Endothelial cell of umbilical vein (primary cell): ENCODE measurements around the gene IKZF3. TPM values are rescaled to one million over a fixed set of nuclear protein-coding genes. Genes with fewer than 3 reads are reported as not detected.

ENCODE experiments used
- BruUV-seq: library from RNA; stranded (reverse); fragments of 400-500 nt; replicated peaks from 2 replicates; lab custom pipeline; 2021; lab: Mats Ljungman, UMichigan
- CTCF ChIA-PET: fragments of 300-600, 350-600 bp; sonication (Branson Sonifier 250); formaldehyde crosslinking; loops from one replicate; lab custom pipeline; 2021; ENCODE audit warnings: antibody characterized with exemption, inconsistent platforms; lab: Charles Lee
- POLR2A ChIA-PET: fragments of 300-600, 350-600 bp; sonication (Branson Sonifier 250); formaldehyde crosslinking; loops from one replicate; lab custom pipeline; 2021; ENCODE audit warnings: antibody characterized with exemption, inconsistent platforms; lab: Charles Lee
- DNase-seq: peaks from one replicate; pipeline ENCODE4 v3.0.0-alpha.2; 2011; ENCODE audit warnings: low read depth, low spot score
- FAIRE-seq: peaks from 2 replicates; lab custom pipeline; 2011; peaks lifted over from hg19 to GRCh38; lab: Jason Lieb, UNC
- H2AFZ ChIP-seq: 2 replicates; pipeline ENCODE4 v1.6.0; 2012; ENCODE audit warnings: low read depth, low read length, control low read depth, inconsistent platforms
- H3K27ac ChIP-seq: 2 replicates; pipeline ENCODE4 v1.5.1; 2011; ENCODE audit warnings: low read depth, mild to moderate bottlenecking, control low read depth, low read length, moderate library complexity; ENCODE audit not compliant: insufficient read depth
- H3K27me3 ChIP-seq, 2 experiments: 2 replicates each; pipeline versions ENCODE4 v1.6.0 to v1.6.1; 2011; ENCODE audit warnings: low read length in 2 of 2, mixed read lengths in 1 of 2; ENCODE audit not compliant: control insufficient read depth in 2 of 2, insufficient read depth in 2 of 2
- H3K36me3 ChIP-seq, 2 experiments: 2 replicates in 1 of 2; 3 replicates in 1 of 2; pipeline ENCODE4 v1.5.1; 2011; ENCODE audit warnings: low read length in 2 of 2, mild to moderate bottlenecking in 1 of 2, moderate library complexity in 1 of 2; ENCODE audit not compliant: control insufficient read depth in 2 of 2, insufficient read depth in 2 of 2; ENCODE audit errors: extremely low read depth in 1 of 2
- H3K4me1 ChIP-seq: 3 replicates; pipeline ENCODE4 v1.5.1; 2011; ENCODE audit warnings: mild to moderate bottlenecking, low read length; ENCODE audit not compliant: control insufficient read depth, insufficient read depth; ENCODE audit errors: extremely low read depth
- H3K4me2 ChIP-seq: 2 replicates; pipeline ENCODE4 v1.6.1; 2011; ENCODE audit warnings: low read length, control low read depth, mixed read lengths; ENCODE audit not compliant: insufficient read depth
- H3K4me3 ChIP-seq, 3 experiments: fragments of 200-600 bp in 1 of 3; sonication (generic), shearing (Covaris generic) in 1 of 3; replicated peaks in 1 of 3; 2 replicates each; pipeline ENCODE4 v1.5.1; 2011 to 2016; ENCODE audit warnings: control low read depth in 3 of 3, low read length in 3 of 3, mild to moderate bottlenecking in 2 of 3, inconsistent platforms in 1 of 3, low read depth in 1 of 3, moderate library complexity in 1 of 3; ENCODE audit not compliant: insufficient read depth in 1 of 3
- H3K79me2 ChIP-seq: 2 replicates; pipeline ENCODE4 v1.6.0; 2012; ENCODE audit warnings: low read length, inconsistent platforms; ENCODE audit not compliant: control insufficient read depth, insufficient read depth
- H3K9ac ChIP-seq: replicated peaks from 2 replicates; pipeline ENCODE3; 2011; ENCODE audit warnings: low read length, control low read depth; ENCODE audit not compliant: insufficient read depth; ENCODE audit errors: extremely low read depth
- H3K9me1 ChIP-seq: replicated peaks from 3 replicates; pipeline ENCODE4 v1.6.0; 2011; ENCODE audit warnings: mild to moderate bottlenecking, low read length; ENCODE audit not compliant: control insufficient read depth, insufficient read depth; ENCODE audit errors: extremely low read depth
- H3K9me3 ChIP-seq: replicated peaks from 2 replicates; pipeline ENCODE4 v1.5.1; 2012; ENCODE audit warnings: low read length, inconsistent platforms; ENCODE audit not compliant: control insufficient read depth, insufficient read depth
- H4K20me1 ChIP-seq: replicated peaks from 2 replicates; pipeline ENCODE3; 2011; ENCODE audit warnings: mild to moderate bottlenecking, low read length; ENCODE audit not compliant: control insufficient read depth, insufficient read depth; ENCODE audit errors: extremely low read depth
- CTCF ChIP-seq, 2 donors: IDR thresholded peaks; 1 replicate in 1 of 2; 2 replicates in 1 of 2; pipeline ENCODE4 v1.5.1; 2011; ENCODE audit warnings: low read length in 2 of 2, mild to moderate bottlenecking in 2 of 2, moderate library complexity in 2 of 2, control low read depth in 1 of 2, inconsistent platforms in 1 of 2, low read depth in 1 of 2; ENCODE audit not compliant: insufficient read depth in 1 of 2; ENCODE audit errors: extremely low read depth in 1 of 2
- EZH2 ChIP-seq: IDR thresholded peaks from 2 replicates; pipeline ENCODE4 v1.6.1; 2012; ENCODE audit warnings: borderline replicate concordance, low read depth, mild to moderate bottlenecking, moderate library complexity, low read length, inconsistent platforms; ENCODE audit not compliant: severe bottlenecking
- FOS ChIP-seq: IDR thresholded peaks from 2 replicates; pipeline ENCODE4 v1.6.1; 2011; ENCODE audit warnings: mild to moderate bottlenecking, low read length, moderate library complexity, borderline replicate concordance; ENCODE audit not compliant: insufficient read depth
- GATA2 ChIP-seq: IDR thresholded peaks from 2 replicates; pipeline ENCODE4 v1.7.0; 2011; ENCODE audit warnings: low read depth, mild to moderate bottlenecking, moderate library complexity, mixed read lengths, low read length; ENCODE audit not compliant: insufficient read length, insufficient read depth
- JUN ChIP-seq: IDR thresholded peaks from 2 replicates; pipeline ENCODE4 v1.6.1; 2011; ENCODE audit warnings: borderline replicate concordance, low read depth; ENCODE audit not compliant: insufficient read length, insufficient read depth
- MAX ChIP-seq: IDR thresholded peaks from 2 replicates; pipeline ENCODE4 v1.6.1; 2011; ENCODE audit not compliant: insufficient read depth, insufficient read length
- MYC ChIP-seq: IDR thresholded peaks from one replicate; pipeline ENCODE4 v1.6.1; 2011; ENCODE audit warnings: mild to moderate bottlenecking, low read depth, low read length
- POLR2A ChIP-seq: IDR thresholded peaks from 2 replicates; pipeline ENCODE4 v1.6.1; 2012; ENCODE audit warnings: low read depth, mild to moderate bottlenecking, control low read depth, low read length
- POLR2AphosphoS5 ChIP-seq: IDR thresholded peaks from 2 replicates; pipeline ENCODE4 v1.6.1; 2012; ENCODE audit warnings: low read depth, mild to moderate bottlenecking, control low read depth, low read length, moderate library complexity; ENCODE audit not compliant: insufficient read depth
- dilution Hi-C: fragments of 300-500 bp; cut with MboI; formaldehyde crosslinking; loops from one replicate; pipeline ENCODE4 v1.15.0; 2019; ENCODE audit warnings: low sequenced_read_pairs; ENCODE audit not compliant: extremely low pct_ligation_motif_present
- intact Hi-C: fragments of 100-400 bp; cut with micrococcal nuclease; formaldehyde crosslinking; loops from one replicate; pipeline ENCODE4 v1.10.0; 2022
- polyA plus RNA-seq, 4 experiments: library from polyadenylated mRNA; depleted of rRNA in 3 of 4; stranded (reverse) in 3 of 4; unstranded in 1 of 4; fragments of >200 nt; gene quantifications; 2 replicates each; pipeline versions ENCODE4 v1.2.1 to v1.2.3, GENCODE V29; 2011 to 2012; ENCODE audit warnings: missing spikeins in 1 of 4
- total RNA-seq: library from RNA; stranded (reverse); gene quantifications from 2 replicates; pipeline ENCODE4 v1.2.3, GENCODE V29; 2021

IKZF3 gene
- total and polyA plus RNA-seq, 2 donors (not counting 3 experiments of a cell fraction or from before 2014, with no cell fraction given) = not detected

DNA sequence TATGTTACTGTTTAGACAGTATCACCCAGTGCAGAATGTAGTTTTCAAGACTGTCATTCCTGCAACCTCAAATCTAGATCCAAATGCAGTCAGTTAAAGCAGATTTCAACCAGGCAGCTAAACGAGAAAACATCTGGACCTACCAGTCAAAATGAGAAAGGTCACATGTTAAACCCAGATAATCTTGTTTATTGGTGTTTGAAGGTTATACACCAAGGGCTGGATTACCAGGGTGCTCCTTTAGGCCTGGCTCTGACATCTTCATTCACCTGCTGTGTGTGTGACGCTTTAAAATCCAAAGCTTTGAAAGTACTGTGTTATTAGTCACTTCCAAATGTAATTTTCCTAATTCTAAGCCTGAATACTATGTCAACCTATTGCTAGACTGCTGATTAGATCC is 54.9 kb downstream of the IKZF3 start:
- no peaks in the 10 kb centered on the region for H3K36me3 ChIP-seq
- H2AFZ ChIP-seq = no peak overlapping the region
- FAIRE-seq (no peak), DNase-seq (no peak)
- no peaks in the 10 kb centered on the region for H4K20me1 ChIP-seq
- no peaks in the 10 kb centered on the region for H3K9me3 ChIP-seq
- ChIA-PET POLR2A (no interaction called here), CTCF (no interaction called here)
- H3K4me2 ChIP-seq = no peak overlapping the region
- H3K79me2 ChIP-seq = no peaks in the 10 kb centered on the region
- peaks cover 8% of the 10 kb centered on the region for H3K4me1 ChIP-seq
- H3K9ac ChIP-seq = no peak overlapping the region
- H3K27ac ChIP-seq = no peak overlapping the region
- H3K9me1 ChIP-seq = no peaks in the 10 kb centered on the region
- H3K27me3 ChIP-seq = peaks cover 35 to 62% of the 10 kb centered on the region in 2 experiments
- no TSS peak for BruUV-seq
- dilution Hi-C loops = no loop called here
- intact Hi-C loops = no loop called here
- TF ChIP-seq EZH2 (no peak), GATA2 (no peak), JUN (no peak), MAX (no peak), MYC (no peak), POLR2A (no peak), POLR2AphosphoS5 (no peak), FOS (no peak), CTCF (IDR thresholded peaks at IDR 0.05; ENCODE audit: extremely low read depth in 1 of 2, insufficient read depth in 1 of 2, low read depth in 1 of 2, low read length in 2 of 2) (no peak)
- H3K4me3 ChIP-seq = no peak overlapping the region
